Measurements from ENCODE around the gene GTPBP6. TPM values are rescaled to one million over a fixed set of nuclear protein-coding genes. Genes with fewer than 3 reads are reported as not detected.

GTPBP6 gene
- total RNA-seq, 8 experiments from 2014 or later = 13.3 to 60.2 (median 26.0) TPM

DNA sequence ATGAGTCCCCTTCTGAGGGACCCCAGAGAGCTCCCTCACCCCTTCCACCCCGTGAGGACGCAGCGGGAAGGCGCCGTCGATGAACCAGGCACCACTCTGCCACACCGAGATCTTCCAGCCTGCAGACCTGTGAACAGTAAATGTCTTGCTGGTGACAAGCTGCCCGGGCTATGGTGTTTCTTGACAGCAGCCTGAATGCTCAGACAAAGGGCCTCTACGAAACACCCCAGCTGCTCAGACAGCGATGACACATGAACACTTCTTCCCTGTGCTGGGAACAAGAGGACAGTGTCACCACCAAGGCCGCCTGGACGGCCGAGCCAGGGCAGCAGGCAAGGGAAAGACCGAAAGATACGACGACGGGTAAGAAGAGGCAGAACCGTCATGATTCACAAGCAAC lies 30.6 kb upstream of the GTPBP6 start:
- in situ Hi-C loops (cut with MboI; ENCODE audit: low pct_unique_long_range_greater_than_20kb in 2 of 9, low sequenced_read_pairs in 9 of 9, unreplicated experiment in 9 of 9) = no loop called here
- Histone ChIP-seq H3K4me1 (replicated peaks in 1 of 2) (peaks cover 0 to 6% of the 10 kb centered on the region in 2 donors), H3K4me3 (no peak overlapping the region), H3K27ac (peak overlapping the region in 1 of 2 donors; percentile 70)
- 58 to 84% (median 81%) methylated on average over 1 to 9 of the region's 18 CpGs; no CpG with 5 or more reads in 4 of the 10 experiments for WGBS, 10 experiments
- peak in 5 of 8 experiments; percentile 77 to 95 (median 88) for ATAC-seq (replicated peaks in 6 of 8)

DNA sequence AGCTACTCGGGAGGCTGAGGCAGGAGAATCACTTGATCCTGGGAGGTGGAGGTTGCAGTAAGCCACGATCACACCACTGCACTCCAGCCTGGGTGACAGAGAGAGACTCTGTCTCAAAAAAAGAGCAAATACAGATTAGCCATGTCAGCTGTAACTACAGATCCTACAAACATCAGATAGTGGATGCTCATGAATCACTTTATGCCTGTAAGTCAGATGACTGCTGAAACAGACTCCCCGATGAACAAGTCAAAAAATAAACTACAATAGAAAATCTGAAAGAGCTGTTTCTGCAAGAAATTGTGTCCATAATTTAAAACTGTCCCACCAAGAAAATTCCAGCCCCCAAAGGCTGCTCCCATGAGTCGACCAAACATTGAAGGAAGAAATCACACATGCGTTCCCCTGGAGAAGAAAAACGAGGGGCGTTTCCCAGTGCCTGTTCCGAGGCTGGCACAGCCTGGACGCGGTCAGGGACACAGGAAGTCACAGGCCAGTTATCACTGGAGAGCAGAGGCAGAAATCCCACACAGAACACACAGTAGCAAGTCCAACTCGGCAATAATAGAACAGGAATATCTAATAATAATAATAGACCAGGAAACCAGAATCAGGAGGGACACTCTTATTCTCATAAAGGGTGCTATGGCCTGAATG lies 30.0 kb upstream of the GTPBP6 start:
- in situ Hi-C loops (cut with MboI; ENCODE audit: low pct_unique_long_range_greater_than_20kb in 2 of 9, low sequenced_read_pairs in 9 of 9, unreplicated experiment in 9 of 9) = no loop called here
- peak in 5 of 8 experiments; percentile 34 to 55 (median 42) for ATAC-seq (replicated peaks in 6 of 8)
- WGBS, 10 experiments = 50 to 85% (median 67%) methylated on average over 2 to 6 of the region's 11 CpGs; no CpG with 5 or more reads in 4 of the 10 experiments
- peaks cover 0 to 6% of the 10 kb centered on the region in 2 donors for H3K4me1 ChIP-seq (replicated peaks in 1 of 2)
- no peak overlapping the region for H3K4me3 ChIP-seq
- H3K27ac ChIP-seq = peak overlapping the region in 1 of 2 donors; percentile 70

GRCh38 chrX:347351-348117 lies 28.9 kb upstream of the GTPBP6 start:
- peaks cover 0 to 6% of the 10 kb centered on the region in 2 donors for H3K4me1 ChIP-seq (replicated peaks in 1 of 2)
- in situ Hi-C loops (cut with MboI; ENCODE audit: low pct_unique_long_range_greater_than_20kb in 2 of 9, low sequenced_read_pairs in 9 of 9, unreplicated experiment in 9 of 9) = no loop called here
- 84 to 100% (median 97%) methylated on average over 1 to 28 of the region's 59 CpGs; no CpG with 5 or more reads in 2 of the 10 experiments for WGBS, 10 experiments
- H3K4me3 ChIP-seq = no peak overlapping the region
- no peak for ATAC-seq (replicated peaks in 6 of 8)
- H3K27ac ChIP-seq = no peak overlapping the region

DNA sequence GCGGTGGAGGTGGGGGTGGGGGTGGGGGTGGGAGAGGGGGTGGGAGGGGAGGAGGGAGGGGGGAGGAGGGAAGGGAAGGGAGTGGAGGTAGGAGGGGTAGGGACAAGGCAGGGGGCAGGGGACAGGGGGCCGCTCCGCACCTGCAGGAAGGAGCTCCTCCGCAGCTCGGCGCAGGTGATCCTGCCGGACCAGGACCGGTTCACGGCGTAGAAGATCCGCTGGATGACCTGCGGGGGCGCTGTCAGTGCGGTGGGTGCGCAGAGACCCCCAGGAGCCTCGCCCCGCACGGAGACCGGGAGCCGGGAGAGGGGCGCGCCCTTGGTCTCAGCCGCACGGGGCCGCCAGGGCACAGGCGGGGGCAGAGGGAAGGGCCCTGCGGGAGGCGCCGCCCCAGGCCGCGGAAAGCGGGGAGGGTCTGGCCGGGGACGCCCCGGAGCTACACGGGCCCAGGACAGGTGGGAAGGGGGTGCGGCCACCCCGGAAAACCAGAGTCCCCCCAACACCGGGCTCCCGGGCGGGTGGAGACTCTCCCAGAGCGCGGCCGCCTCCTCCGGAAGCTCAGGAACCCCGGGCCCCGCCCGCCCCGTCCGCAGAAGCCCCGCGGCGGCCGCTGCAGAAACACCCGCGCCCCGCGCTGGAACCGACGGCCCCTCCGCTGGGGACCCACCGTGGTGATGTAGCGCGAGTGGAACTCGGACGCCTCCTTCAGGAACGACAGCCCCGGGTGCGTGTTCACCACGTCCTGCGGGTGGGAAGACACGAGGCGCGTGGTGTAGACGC lies 27.6 kb upstream of the GTPBP6 start:
- 94 to 100% methylated on average over 3 of the region's 75 CpGs; no CpG with 5 or more reads in 8 of the 10 experiments for WGBS, 10 experiments

GRCh38 chrX:345020-345925 lies 26.7 kb upstream of the GTPBP6 start:
- ATAC-seq (replicated peaks in 6 of 8) = no peak
- Histone ChIP-seq H3K4me1 (replicated peaks in 1 of 2) (peaks cover 0 to 6% of the 10 kb centered on the region in 2 donors), H3K4me3 (no peak overlapping the region), H3K27ac (no peak overlapping the region)
- 98 to 100% (median 100%) methylated on average over 2 to 9 of the region's 63 CpGs; no CpG with 5 or more reads in 7 of the 10 experiments for WGBS, 10 experiments
- in situ Hi-C loops (cut with MboI; ENCODE audit: low pct_unique_long_range_greater_than_20kb in 2 of 9, low sequenced_read_pairs in 9 of 9, unreplicated experiment in 9 of 9) = no loop called here

More for the DNA sequence above, 27.6 kb upstream of the GTPBP6 start:
- in situ Hi-C loops (cut with MboI; ENCODE audit: low pct_unique_long_range_greater_than_20kb in 2 of 9, low sequenced_read_pairs in 9 of 9, unreplicated experiment in 9 of 9) = no loop called here
- peaks cover 0 to 6% of the 10 kb centered on the region in 2 donors for H3K4me1 ChIP-seq (replicated peaks in 1 of 2)
- no peak for ATAC-seq (replicated peaks in 6 of 8)
- H3K27ac ChIP-seq = no peak overlapping the region
- no peak overlapping the region for H3K4me3 ChIP-seq

DNA sequence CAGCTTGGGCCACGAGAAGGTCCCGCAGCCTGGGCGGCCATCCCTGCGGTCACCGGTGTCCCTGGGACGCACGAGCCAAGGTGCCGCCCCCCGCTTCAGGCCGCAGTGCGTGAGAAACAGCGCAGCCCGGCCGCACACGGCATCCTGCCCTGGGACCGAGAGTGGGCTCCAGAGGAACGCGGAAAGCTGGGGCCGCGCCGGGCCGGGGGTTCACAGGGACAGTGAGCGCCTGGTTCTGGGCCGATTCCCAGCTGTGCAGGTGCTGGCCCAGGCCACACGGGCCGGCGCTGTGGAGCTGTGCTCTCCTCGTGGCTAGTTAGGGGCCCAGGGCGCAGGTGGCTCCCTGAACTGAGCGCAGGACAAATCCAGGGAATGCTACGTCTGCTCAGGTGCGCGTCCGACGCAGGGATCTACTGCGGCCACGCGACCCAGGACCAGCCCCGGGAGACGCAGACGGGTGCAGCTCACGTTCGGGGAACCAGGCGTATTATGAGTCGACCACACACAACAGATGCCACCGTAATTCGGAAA lies 25.8 kb upstream of the GTPBP6 start:
- H3K4me3 ChIP-seq = no peak overlapping the region
- in situ Hi-C loops (cut with MboI; ENCODE audit: low pct_unique_long_range_greater_than_20kb in 2 of 9, low sequenced_read_pairs in 9 of 9, unreplicated experiment in 9 of 9) = no loop called here
- H3K4me1 ChIP-seq (replicated peaks in 1 of 2) = peaks cover 0 to 6% of the 10 kb centered on the region in 2 donors
- no peak overlapping the region for H3K27ac ChIP-seq
- WGBS, 10 experiments = 100% methylated on average over 2 to 4 of the region's 47 CpGs; no CpG with 5 or more reads in 7 of the 10 experiments
- no peak for ATAC-seq (replicated peaks in 6 of 8)

GRCh38 chrX:341541-342101 lies 23.0 kb upstream of the GTPBP6 start:
- H3K4me1 ChIP-seq (replicated peaks in 1 of 2) = no peaks in the 10 kb centered on the region
- 97 to 100% methylated on average over 5 to 6 of the region's 36 CpGs; no CpG with 5 or more reads in 8 of the 10 experiments for WGBS, 10 experiments
- no peak overlapping the region for H3K27ac ChIP-seq
- in situ Hi-C loops (cut with MboI; ENCODE audit: low pct_unique_long_range_greater_than_20kb in 2 of 9, low sequenced_read_pairs in 9 of 9, unreplicated experiment in 9 of 9) = no loop called here
- no peak overlapping the region for H3K4me3 ChIP-seq
- ATAC-seq (replicated peaks in 6 of 8) = no peak

- in situ Hi-C loops (cut with MboI; ENCODE audit: low pct_unique_long_range_greater_than_20kb in 2 of 9, low sequenced_read_pairs in 9 of 9, unreplicated experiment in 9 of 9) = no loop called here
- WGBS, 10 experiments = no CpG with 5 or more reads among the region's 52 CpGs
- Histone ChIP-seq H3K27ac (no peak overlapping the region), H3K4me1 (replicated peaks in 1 of 2) (no peaks in the 10 kb centered on the region), H3K4me3 (no peak overlapping the region)
- ATAC-seq (replicated peaks in 6 of 8) = no peak
Observed at GRCh38 chrX:340641-341423, 22.2 kb upstream of the GTPBP6 start.

DNA sequence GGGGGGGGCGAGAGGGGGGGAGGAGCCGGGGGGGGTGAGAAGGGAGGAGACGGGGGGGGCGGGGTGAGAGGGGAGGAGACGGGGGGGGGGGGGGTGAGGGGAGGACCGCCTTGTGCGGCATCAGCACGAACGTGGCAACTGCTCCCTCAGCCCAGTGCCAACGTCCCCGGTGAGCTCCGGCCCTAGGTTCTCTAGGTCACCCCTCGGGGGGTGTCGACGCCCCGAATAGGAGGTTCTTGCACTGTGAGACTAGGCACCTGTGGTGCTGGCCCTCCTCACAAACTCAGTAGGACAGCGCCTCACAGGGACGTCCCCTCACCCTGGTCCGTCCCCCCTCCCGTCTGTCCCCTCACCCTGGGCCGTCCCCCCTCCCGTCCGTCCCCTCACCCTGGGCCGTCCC lies 21.5 kb upstream of the GTPBP6 start:
- no CpG with 5 or more reads among the region's 24 CpGs for WGBS, 10 experiments
- no peak overlapping the region for H3K27ac ChIP-seq
- ATAC-seq (replicated peaks in 6 of 8) = no peak
- H3K4me1 ChIP-seq (replicated peaks in 1 of 2) = no peaks in the 10 kb centered on the region
- no peak overlapping the region for H3K4me3 ChIP-seq
- in situ Hi-C loops (cut with MboI; ENCODE audit: low pct_unique_long_range_greater_than_20kb in 2 of 9, low sequenced_read_pairs in 9 of 9, unreplicated experiment in 9 of 9) = no loop called here

- in situ Hi-C loops (cut with MboI; ENCODE audit: low pct_unique_long_range_greater_than_20kb in 2 of 9, low sequenced_read_pairs in 9 of 9, unreplicated experiment in 9 of 9) = no loop called here
- Histone ChIP-seq H3K4me1 (replicated peaks in 1 of 2) (no peaks in the 10 kb centered on the region), H3K27ac (no peak overlapping the region), H3K4me3 (no peak overlapping the region)
- no peak for ATAC-seq (replicated peaks in 6 of 8)
- 80 to 98% (median 91%) methylated on average over 1 to 21 of the region's 44 CpGs; no CpG with 5 or more reads in 7 of the 10 experiments for WGBS, 10 experiments
Observed at GRCh38 chrX:338836-339400, 20.3 kb upstream of the GTPBP6 start.

- 98 to 100% methylated on average over 1 to 10 of the region's 53 CpGs; no CpG with 5 or more reads in 8 of the 10 experiments for WGBS, 10 experiments
- in situ Hi-C loops (cut with MboI; ENCODE audit: low pct_unique_long_range_greater_than_20kb in 2 of 9, low sequenced_read_pairs in 9 of 9, unreplicated experiment in 9 of 9) = no loop called here
- no peak for ATAC-seq (replicated peaks in 6 of 8)
- Histone ChIP-seq H3K4me3 (no peak overlapping the region), H3K4me1 (replicated peaks in 1 of 2) (no peaks in the 10 kb centered on the region), H3K27ac (no peak overlapping the region)
Observed at GRCh38 chrX:338281-338835, 19.8 kb upstream of the GTPBP6 start.

Measured in motor neuron (in vitro differentiated cells).